HG02571 (cell line): Measurements from ENCODE around the gene TMC4.
"Not testable (repeated sequence)": the region's sequence is repeated elsewhere in the genome, so short reads cannot be mapped to it uniquely, and the experiment has no call there.

Experiments
- ATAC-seq: cut with Tn5 transposase; IDR thresholded peaks from one replicate; pipeline ENCODE4 v1.9.1; 2021; ENCODE audit warnings: mild to moderate bottlenecking, moderate library complexity; ENCODE audit not compliant: unreplicated experiment

The TMC4 gene, protein sequence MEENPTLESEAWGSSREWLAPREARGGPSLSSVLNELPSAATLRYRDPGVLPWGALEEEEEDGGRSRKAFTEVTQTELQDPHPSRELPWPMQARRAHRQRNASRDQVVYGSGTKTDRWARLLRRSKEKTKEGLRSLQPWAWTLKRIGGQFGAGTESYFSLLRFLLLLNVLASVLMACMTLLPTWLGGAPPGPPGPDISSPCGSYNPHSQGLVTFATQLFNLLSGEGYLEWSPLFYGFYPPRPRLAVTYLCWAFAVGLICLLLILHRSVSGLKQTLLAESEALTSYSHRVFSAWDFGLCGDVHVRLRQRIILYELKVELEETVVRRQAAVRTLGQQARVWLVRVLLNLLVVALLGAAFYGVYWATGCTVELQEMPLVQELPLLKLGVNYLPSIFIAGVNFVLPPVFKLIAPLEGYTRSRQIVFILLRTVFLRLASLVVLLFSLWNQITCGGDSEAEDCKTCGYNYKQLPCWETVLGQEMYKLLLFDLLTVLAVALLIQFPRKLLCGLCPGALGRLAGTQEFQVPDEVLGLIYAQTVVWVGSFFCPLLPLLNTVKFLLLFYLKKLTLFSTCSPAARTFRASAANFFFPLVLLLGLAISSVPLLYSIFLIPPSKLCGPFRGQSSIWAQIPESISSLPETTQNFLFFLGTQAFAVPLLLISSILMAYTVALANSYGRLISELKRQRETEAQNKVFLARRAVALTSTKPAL

GRCh38 chr19:54172471-54173358, at the start of gene TMC4:
TSS of gene TMC4 (minus strand) at chr19:54173160. CDS start at chr19:54173117, 43 bp downstream.
- no peak for ATAC-seq

DNA sequence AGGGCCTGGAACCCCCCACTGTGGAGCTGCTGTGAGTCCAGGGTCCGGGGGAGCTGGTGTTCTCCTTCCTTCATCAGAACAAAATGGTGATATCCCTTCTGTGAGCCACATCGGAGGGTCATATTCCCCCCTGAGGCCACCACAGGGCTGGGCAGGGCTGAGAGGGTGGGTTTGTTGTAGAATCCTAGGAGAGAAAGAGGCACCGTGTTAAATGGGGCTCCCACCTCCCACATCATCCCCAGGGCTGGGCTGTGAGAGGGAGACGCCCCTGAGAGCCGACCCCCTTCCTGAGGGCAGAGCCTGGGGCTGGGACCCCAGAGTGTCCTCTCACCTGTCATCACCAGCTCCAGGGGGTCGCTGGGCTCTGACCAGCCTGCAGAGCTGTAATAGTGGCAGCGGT, 49.0 kb upstream of the TMC4 start:
- not testable (repeated sequence) for ATAC-seq

DNA sequence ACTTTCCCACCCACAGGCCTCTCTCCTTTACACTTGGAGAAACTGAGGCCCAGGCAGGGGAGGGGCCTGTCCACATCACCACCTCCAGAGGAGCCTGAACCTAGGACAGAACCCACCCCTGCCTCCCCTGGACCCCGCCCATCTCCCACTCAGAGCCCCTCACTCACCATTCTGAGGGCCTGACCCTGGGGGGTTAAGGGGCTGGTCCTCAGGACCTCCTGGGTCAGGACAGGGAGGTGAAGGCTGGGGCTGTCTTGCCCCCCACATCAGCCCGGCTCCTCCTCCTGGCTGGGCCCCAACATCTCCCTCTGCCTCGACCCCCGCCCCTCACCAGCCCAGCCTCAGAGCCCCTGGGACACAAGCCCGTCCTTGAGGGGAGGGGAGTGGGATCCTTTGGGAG, 46.7 kb upstream of the TMC4 start:
- not testable (repeated sequence) for ATAC-seq

DNA sequence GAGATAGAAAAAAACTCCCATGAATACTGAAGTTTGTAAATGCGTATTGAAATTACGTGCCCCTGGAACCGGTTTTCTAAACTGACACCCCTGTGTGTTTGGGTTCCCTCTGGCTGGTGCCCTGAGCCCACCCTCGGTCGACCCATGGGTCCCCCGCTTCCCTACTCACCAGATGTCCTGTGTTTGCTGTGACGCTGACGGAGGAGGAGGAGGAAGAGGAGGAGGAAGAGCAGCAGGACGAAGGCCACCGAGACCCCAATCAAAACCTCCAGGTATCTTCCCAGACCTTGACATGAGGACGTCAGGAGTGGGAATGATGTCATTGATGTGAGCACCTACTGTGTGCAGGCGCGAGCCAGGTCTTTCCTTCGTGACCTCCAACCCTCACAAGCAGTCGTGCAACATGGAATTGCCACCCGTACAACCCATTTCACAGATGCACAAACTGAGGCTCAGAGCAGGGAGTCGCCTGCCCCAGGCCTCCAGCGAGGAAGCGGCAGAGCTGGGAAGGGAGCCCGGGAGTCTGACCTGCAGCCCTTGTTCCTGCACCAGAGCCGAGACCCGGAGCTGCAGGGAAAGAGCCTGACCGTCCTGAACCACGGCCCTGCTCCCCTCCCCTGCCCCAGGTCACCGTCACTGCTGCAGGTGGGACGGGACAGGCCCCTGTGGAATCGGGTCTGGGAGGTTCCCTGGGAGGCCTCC, 46.2 kb upstream of the TMC4 start:
- no peak for ATAC-seq

- no peak for ATAC-seq
Measured at GRCh38 chr19:54218259-54218658, 45.3 kb upstream of the TMC4 start.

DNA sequence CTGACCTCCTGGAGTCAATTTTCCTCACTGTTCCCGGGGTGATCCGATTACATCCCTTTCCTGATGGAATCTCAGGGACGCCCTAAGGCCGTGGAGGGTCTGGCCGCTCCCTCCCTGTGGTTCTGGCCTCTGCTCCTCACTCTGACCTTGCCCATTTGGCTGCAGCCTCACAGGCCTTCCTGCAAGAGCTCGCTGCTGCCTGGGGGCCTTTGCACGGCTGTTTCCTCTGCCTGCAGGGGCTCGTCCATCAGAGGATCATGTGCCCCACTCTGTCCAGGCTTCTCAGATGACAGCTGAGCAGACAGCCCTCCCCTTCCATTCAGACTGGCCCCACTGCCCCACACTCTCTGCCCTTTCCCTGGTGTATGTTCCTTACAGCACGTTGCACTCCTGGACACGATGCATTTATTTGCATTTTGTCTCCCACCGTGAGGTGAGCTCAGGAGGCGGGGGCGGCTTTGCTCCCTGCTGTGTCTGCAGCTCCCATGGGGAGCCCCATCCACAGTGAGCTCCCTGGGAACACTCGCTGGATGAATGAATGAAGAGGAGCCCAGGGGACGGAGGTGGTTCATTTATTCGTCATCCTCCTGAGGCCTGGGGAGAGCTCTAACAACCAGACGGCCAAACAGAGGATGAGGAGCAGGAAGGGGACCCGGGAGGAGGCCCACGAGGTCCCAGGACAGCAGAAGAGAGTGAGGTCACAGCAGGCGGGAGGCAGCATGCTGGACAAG, 44.7 kb upstream of the TMC4 start:
- not testable (repeated sequence) for ATAC-seq

GRCh38 chr19:54216869-54217268, 43.9 kb upstream of the TMC4 start:
- ATAC-seq, result no peak

DNA sequence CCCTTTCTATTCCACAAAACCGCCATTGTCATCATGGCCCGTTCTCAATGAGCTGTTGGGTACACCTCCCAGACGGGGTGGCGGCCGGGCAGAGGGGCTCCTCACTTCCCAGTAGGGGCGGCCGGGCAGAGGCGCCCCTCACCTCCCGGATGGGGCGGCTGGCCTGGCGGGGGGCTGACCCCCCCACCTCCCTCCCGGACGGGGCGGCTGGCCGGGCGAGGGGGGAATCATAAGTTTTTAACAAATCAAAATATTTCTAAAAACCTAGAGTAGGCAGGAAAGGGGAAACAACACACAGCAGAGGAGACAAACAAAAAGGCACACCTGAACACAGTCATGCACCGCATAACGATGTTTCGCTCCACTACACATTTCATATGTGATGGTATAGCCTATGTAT, 41.8 kb upstream of the TMC4 start:
- ATAC-seq, result not testable (repeated sequence)

DNA sequence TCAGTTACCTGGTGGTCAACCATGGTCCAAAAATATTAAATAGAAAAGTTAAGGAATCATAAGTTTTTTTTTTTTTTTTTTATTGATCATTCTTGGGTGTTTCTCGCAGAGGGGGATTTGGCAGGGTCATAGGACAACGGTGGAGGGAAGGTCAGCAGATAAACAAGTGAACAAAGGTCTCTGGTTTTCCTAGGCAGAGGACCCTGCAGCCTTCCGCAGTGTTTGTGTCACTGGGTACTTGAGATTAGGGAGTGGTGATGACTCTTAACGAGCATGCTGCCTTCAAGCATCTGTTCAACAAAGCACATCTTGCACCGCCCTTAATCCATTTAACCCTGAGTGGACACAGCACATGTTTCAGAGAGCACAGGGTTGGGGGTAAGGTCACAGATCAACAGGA, 41.3 kb upstream of the TMC4 start:
- ATAC-seq, result not testable (repeated sequence)

DNA sequence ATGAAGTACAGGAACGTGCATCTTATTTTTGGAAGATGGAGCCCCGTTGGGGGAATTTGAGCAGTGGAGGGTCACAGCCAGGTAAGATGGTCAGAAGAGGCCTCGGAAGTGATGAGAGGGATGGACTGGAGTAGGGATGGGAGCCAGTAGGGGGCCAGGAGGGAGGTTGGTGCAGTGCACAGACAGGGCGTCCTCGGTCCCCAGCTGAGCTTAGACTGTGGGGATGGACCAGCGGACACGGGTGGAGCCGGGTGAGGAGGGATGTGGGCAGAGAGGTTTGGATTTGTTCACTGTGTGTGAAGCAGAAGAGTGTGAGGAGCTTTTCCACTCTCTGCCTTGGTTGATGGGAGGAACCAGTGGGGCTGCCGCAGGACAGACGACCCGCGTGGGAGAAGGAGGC, 38.3 kb upstream of the TMC4 start:
- no peak for ATAC-seq

DNA sequence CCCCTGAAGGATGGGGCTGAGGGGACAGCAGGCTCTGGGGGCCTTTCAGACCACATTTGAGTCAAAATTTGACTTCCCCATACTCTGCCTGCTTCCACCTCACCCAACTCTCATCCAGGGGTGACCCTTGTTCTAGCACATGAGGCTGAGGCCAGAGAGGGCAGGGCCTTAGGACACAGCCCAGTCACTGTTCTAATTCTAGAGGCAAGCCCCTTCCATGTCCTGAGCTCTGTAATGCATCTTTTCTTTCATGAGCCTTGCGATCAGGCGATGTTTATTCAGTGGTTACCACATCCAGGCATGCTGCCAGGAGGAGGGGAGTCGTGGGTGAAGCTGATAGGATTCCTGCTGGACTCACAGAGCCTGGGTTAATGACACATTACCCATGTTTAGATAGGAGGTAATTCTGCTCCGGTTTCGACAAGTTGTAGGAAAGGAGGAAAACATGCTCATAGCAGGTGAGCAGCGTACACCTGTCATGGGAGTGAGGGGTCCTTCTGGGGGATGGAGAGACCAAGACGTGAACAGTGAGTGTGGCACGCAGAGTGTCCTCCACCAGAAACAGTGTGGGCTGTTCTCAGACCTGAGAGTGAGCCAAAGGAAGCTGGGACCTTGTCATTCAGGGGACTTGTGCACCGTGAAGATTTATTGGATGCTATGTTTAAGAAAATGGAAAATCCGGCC, 37.0 kb upstream of the TMC4 start:
- ATAC-seq, result no peak

DNA sequence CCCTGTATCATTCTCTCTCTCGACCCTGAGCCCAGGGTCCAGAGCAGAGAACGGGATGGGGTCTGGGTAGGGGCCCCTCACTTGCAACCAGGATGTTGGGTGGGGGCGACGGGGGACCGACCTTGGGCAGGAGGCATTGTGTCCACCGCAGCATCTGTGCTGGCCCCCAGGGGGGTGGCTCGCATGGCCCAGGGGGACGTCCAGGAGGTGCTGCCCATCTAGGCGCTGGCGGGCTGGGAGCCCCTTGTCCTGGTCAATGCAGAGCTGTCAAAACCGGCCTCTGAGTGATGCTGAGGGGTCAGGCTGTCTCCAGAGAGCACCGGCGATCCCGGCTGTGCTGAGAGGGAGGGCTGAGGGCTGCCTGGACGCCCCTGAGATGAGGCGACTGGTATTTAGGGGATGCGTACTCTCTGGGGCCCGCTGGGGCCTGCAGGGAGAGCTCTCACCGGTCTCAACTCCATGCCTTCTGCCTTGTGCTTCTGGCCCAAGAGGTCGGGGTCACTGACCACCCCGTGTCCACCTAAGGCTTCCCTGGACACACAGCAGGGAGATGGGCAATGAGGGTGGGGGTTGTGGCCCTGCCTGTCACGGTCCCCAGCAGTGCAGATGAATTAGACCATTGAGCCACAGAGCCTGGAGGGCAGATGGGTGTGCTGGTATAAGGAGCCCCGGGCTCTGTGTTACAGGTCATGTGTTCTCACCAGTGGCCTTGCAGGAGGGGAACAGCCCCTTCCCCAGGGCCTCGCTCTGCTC, 36.3 kb upstream of the TMC4 start:
- ATAC-seq, result no peak

DNA sequence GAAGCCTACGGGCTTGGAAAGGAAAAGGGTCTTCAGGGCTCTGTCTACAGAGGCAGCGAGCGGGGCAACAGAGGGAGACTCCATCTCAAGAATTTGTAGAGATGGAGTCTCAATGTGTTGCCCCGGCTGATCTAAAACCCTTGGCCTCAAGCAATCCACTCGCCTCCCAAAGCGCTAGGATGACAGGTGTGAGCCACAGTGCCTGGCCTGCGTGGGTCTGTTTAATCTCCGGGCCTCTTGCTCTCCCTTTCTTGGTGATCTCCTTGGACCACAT, 35.8 kb upstream of the TMC4 start:
- no peak for ATAC-seq

DNA sequence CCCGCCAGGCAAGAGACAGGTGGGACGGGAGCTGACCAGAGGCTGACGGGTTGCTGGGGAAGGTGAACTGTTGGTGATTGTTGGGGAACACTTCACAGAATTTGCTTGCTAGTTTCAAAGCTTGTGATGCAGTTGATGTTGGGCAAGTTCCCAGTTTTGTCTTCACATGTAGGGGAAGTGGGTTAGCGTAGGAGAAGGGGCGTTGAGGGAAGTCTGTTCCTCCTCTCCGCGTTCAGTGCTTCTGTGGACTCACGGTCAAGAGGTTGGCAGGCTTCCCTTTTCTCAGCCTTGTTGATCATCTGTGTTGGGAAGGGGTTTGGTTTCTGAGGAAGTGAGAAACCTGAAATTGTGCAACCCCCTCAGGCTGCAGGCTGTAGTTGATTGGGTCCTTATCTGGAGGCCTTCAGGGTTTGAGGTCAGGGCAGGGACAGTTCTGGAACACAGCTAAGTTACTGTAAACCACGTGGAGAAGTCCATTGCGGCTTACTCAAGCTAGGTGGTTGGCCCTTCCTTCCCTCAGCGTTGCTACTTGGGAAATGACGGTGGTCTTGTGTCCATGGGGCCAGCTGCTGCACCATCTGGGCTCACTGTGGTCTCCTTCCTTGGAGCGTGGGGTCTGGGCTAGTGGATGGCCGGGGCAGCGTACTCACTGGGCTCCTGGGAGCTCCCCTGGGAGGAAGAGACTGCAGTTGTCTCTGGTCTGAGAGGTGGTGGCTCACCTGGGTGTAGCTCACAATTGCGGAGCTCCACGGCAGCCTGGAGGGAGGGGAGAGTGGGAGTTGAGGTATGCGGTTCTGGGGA, 35.2 kb upstream of the TMC4 start:
- no peak for ATAC-seq

DNA sequence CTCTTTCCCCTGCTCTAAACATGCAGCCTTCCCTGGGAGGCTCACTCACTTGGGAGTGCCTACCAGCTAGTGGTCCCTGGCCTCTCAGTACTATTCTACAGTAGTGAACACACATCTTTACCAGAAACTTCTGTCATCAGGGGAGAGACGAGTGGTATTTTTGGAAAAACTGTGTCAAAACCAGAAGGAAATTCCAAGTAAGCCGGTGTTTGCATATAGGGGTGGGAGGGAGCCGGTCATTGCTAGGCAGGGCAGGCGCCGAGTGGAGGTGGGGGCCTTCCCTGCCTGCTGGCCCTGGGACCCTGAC, 34.7 kb upstream of the TMC4 start:
- ATAC-seq, result no peak

DNA sequence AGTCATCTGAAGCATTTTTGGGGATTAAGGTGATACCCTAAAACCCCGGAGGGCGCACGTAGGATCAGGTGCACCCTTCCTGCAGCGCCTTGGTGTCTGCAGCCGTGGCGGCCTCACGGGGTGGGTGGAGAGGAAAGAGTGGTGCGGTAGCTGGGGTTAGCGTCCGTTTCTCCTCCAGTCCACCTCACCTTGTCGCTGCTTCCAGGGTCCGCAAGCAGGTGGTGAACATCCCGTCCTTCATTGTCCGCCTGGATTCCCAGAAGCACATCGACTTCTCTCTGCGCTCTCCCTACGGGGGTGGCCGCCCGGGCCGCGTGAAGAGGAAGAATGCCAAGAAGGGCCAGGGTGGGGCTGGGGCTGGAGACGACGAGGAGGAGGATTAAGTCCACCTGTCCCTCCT, 34.2 kb upstream of the TMC4 start:
- ATAC-seq, result not testable (repeated sequence)

DNA sequence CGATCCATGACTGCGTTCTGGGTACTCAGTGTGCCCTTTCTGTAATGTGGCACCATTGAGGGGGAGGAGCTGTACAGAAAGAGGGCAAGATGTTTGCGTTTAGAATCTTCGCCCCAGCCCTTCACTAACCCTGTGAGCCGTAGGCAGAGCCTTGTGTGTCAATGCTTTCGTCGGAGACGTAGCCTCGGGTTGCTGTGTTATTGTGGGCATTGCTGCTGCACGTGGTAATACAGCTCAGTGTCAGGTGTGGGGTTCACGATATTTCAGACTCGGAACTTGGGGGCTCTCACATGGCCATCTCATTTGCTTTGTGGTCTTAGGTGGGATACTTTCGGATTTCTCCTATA, 33.8 kb upstream of the TMC4 start:
- no peak for ATAC-seq

DNA sequence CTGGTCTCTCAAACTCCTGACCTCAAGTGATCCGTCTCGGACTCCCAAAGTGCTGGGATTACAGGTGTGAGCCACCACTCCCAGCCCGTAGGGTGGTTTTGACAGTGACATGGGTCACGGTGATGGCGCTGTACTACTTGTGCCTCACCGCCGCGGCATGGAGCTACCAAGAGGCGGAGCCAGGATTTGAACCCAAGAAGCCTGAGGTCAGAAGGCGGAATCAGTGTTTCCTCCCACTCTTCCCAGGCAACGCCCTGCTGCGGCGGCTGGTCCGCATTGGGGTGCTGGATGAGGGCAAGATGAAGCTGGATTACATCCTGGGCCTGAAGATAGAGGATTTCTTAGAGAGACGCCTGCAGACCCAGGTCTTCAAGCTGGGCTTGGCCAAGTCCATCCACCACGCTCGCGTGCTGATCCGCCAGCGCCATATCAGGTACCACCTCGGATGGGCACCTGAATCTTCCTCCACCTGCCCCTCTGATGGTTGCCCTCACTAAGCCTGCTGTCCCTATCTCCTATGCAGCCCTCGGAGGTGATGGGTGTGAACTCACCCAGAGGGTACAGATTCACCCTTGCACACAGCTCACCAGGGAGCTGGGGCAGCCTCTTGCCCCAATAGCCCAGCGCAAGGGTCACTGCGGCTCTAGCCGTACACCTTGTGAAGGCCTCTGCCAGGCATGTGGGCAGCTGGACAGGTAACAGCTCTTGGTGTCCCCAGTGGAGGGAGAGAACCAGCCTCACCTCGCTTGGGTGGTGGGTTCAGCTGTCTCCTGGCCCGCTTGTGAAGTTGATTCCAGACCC, 33.3 kb upstream of the TMC4 start:
- ATAC-seq, result no peak
